Hepatocyte (in vitro differentiated cells): ENCODE measurements around the gene PITPNB. TPM values are rescaled to one million over a fixed set of nuclear protein-coding genes. Genes with fewer than 3 reads are reported as not detected.

Experiments used
- DNase-seq: peaks from one replicate; pipeline ENCODE4 v3.0.0-alpha.2; 2016; ENCODE audit warnings: low spot score
- H2AFZ ChIP-seq: fragments of 200-600 bp; sonication (generic); 2 replicates; pipeline ENCODE4 v1.6.0; 2016; ENCODE audit warnings: antibody characterized with exemption, mild to moderate bottlenecking
- H3K27ac ChIP-seq: fragments of 200-600 bp; sonication (generic); 2 replicates; pipeline ENCODE4 v1.5.1; 2016; ENCODE audit warnings: mild to moderate bottlenecking
- H3K27me3 ChIP-seq: fragments of 200-600 bp; sonication (generic); 2 replicates; pipeline ENCODE4 v1.6.1; 2016
- H3K36me3 ChIP-seq: fragments of 200-600 bp; sonication (generic); replicated peaks from 2 replicates; pipeline ENCODE4 v1.5.1; 2016; ENCODE audit warnings: low read depth; ENCODE audit not compliant: insufficient read depth
- H3K4me1 ChIP-seq: fragments of 200-600 bp; sonication (generic); 2 replicates; pipeline ENCODE4 v1.5.1; 2016; ENCODE audit warnings: mild to moderate bottlenecking, moderate library complexity; ENCODE audit not compliant: insufficient read depth
- H3K4me2 ChIP-seq: fragments of 200-600 bp; sonication (generic); 2 replicates; pipeline ENCODE4 v1.6.0; 2016
- H3K4me3 ChIP-seq: fragments of 200-600 bp; sonication (generic); 2 replicates; pipeline ENCODE4 v1.5.1; 2016; ENCODE audit warnings: mild to moderate bottlenecking
- H3K79me2 ChIP-seq: fragments of 200-600 bp; sonication (generic); 2 replicates; pipeline ENCODE4 v1.6.0; 2017; ENCODE audit warnings: mild to moderate bottlenecking
- H3K9me2 ChIP-seq: fragments of 200-600 bp; sonication (generic); replicated peaks from 2 replicates; pipeline ENCODE4 v1.6.0; 2017; ENCODE audit warnings: mild to moderate bottlenecking; ENCODE audit not compliant: insufficient read depth
- H3K9me3 ChIP-seq: fragments of 200-600 bp; sonication (generic); 2 replicates; pipeline ENCODE4 v1.5.1; 2016; ENCODE audit warnings: low read depth, mild to moderate bottlenecking
- H4K20me1 ChIP-seq: fragments of 200-600 bp; sonication (generic); 2 replicates; pipeline ENCODE4 v1.6.0; 2016; ENCODE audit warnings: mild to moderate bottlenecking; ENCODE audit not compliant: insufficient read depth, poor library complexity, severe bottlenecking
- EZH2 ChIP-seq: fragments of 200-600 bp; sonication (generic); IDR thresholded peaks from 2 replicates; pipeline ENCODE4 v1.6.1; 2016; ENCODE audit warnings: antibody characterized with exemption, mild to moderate bottlenecking, borderline replicate concordance
- EZH2phosphoT487 ChIP-seq: fragments of 200-600 bp; sonication (generic); IDR thresholded peaks from one replicate; pipeline ENCODE4 v1.6.1; 2018; ENCODE audit warnings: antibody characterized with exemption, mild to moderate bottlenecking, low read depth, moderate library complexity; ENCODE audit not compliant: unreplicated experiment, severe bottlenecking
- WGBS: methylation state at CpG from one replicate; pipeline ENCODE4 v1.1.6; 2016; ENCODE audit warnings: low lambda C conversion rate; ENCODE audit errors: missing lambda C conversion rate; 5-methylcytosine and 5-hydroxymethylcytosine counted together
- polyA plus RNA-seq: library from polyadenylated mRNA; unstranded; fragments of >200 nt; fragmentation: Nextera tagmentation; extraction: Ambion mirVana; gene quantifications from 2 replicates; pipeline ENCODE4 v1.2.1, GENCODE V29; 2016
- total RNA-seq: library from RNA; depleted of rRNA; stranded (reverse); fragments of >200 nt; gene quantifications from 2 replicates; pipeline ENCODE4 v1.2.3, GENCODE V29; 2014
- TF ChIP-seq, protein P1 (sequence below): fragments of 200-600 bp; sonication (generic); IDR thresholded peaks from 2 replicates; pipeline ENCODE4 v1.5.1; 2016; ENCODE audit warnings: antibody characterized with exemption, mild to moderate bottlenecking; ENCODE audit not compliant: poor library complexity

PITPNB gene
- total and polyA plus RNA-seq, 2 experiments from 2014 or later, result 38.7 to 49.3 TPM

DNA sequence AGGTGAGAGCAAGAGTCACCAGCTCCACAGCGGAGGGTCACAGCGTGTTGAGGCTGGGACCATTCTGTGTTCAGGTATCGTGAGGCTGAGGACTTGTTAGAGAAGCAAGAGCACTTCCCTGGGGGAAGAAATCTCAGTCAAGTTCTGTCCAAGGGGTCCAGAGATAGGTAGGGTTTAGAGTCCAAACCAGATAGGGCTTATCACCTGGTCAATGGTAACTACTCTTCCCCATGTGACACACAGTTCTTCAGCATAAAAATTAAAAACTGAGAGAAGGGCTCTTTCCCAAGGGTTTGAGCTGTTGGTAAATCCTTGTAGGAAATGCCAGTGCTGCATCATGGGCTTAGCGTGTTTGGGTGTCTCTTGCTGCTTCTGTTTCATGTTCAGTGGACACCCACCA lies 62.7 kb downstream of the PITPNB start:
- DNase-seq, result no peak
- 97% methylated on average over 4 of the region's 4 CpGs for WGBS
- Histone ChIP-seq H3K4me1 (peaks cover 38% of the 10 kb centered on the region), H3K79me2 (no peaks in the 10 kb centered on the region), H3K36me3 (no peaks in the 10 kb centered on the region), H3K9me3 (no peaks in the 10 kb centered on the region), H4K20me1 (no peaks in the 10 kb centered on the region), H2AFZ (no peak overlapping the region), H3K27ac (peak overlapping the region; percentile 69), H3K4me2 (no peak overlapping the region), H3K27me3 (no peaks in the 10 kb centered on the region), H3K4me3 (no peak overlapping the region), H3K9me2 (no peaks in the 10 kb centered on the region)
- TF ChIP-seq, protein P1, sequence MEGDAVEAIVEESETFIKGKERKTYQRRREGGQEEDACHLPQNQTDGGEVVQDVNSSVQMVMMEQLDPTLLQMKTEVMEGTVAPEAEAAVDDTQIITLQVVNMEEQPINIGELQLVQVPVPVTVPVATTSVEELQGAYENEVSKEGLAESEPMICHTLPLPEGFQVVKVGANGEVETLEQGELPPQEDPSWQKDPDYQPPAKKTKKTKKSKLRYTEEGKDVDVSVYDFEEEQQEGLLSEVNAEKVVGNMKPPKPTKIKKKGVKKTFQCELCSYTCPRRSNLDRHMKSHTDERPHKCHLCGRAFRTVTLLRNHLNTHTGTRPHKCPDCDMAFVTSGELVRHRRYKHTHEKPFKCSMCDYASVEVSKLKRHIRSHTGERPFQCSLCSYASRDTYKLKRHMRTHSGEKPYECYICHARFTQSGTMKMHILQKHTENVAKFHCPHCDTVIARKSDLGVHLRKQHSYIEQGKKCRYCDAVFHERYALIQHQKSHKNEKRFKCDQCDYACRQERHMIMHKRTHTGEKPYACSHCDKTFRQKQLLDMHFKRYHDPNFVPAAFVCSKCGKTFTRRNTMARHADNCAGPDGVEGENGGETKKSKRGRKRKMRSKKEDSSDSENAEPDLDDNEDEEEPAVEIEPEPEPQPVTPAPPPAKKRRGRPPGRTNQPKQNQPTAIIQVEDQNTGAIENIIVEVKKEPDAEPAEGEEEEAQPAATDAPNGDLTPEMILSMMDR, result no peak
- TF ChIP-seq EZH2phosphoT487, result no peak
- TF ChIP-seq EZH2, result no peak

DNA sequence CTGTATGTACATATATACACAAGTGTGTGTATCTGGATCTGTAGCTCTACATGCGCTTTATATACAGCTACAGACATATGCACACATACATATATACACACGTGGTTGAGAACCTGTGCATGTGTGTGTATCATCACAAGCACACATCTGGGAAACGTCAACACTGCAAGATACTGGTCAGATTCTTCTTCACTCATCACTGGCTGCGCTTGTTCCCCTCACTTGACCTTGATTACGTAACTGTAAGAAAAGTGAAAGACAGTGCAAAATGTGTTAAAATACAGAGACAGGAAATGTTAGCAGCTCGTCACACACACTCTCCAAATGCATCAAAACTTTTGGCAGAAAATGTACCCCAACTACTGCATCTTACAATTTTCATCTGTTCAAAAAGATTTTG lies 65.6 kb downstream of the PITPNB start:
- no peak overlapping the region for H2AFZ ChIP-seq
- no peaks in the 10 kb centered on the region for H3K27me3 ChIP-seq
- no peaks in the 10 kb centered on the region for H3K9me2 ChIP-seq
- H3K79me2 ChIP-seq, result peaks cover 4% of the 10 kb centered on the region
- TF ChIP-seq, protein P1, result no peak
- no peak for TF ChIP-seq EZH2phosphoT487
- no peak for TF ChIP-seq EZH2
- H3K4me1 ChIP-seq, result peaks cover 32% of the 10 kb centered on the region
- no peaks in the 10 kb centered on the region for H4K20me1 ChIP-seq
- H3K4me3 ChIP-seq, result no peak overlapping the region
- 80% methylated on average over 6 of the region's 6 CpGs for WGBS
- H3K4me2 ChIP-seq, result no peak overlapping the region
- no peak overlapping the region for H3K27ac ChIP-seq
- H3K9me3 ChIP-seq, result no peaks in the 10 kb centered on the region
- no peak for DNase-seq
- H3K36me3 ChIP-seq, result no peaks in the 10 kb centered on the region

DNA sequence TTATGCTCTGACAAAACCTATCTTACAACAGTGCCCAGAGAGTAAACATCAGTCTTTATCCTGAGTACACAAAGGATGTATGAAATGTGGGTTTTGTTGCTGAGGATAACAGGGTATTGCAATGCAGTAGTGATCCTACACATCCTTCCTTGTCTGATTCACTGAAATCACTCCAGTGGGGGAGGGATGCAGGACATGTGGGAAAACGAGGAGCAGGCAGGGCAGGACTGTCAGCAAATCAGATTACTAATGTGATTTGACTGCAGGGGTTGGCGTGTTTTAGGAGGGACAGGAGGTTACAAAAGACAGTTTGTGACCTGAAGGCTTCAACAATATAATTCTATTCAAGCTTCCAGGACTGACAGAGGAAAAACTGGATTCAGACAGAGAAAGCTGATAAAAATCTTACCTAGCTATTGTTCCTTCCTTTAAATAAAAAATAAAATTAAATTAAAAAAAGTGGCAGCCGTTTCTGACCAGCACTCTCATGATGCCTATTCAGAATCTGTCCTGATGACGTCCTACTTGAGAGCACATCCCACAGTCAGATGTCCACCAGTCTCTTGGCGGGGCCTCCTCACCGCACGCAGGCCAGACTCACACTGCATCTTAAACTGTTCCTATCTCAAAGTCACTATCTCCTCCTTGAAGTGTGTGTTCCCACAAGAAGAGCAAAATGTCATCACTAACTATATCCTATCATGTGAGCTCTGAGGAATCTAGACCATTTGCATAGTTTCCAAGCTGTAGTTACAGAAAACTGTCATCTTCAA lies 66.9 kb downstream of the PITPNB start:
- WGBS, result 75% methylated on average over 7 of the region's 7 CpGs
- H3K36me3 ChIP-seq, result no peaks in the 10 kb centered on the region

More for the DNA sequence above, 66.9 kb downstream of the PITPNB start:
- no peak overlapping the region for H3K4me3 ChIP-seq
- DNase-seq, result no peak
- H3K79me2 ChIP-seq, result peaks cover 4% of the 10 kb centered on the region
- H3K27ac ChIP-seq, result peak overlapping the region; percentile 42
- TF ChIP-seq EZH2phosphoT487 (no peak), EZH2 (no peak)
- TF ChIP-seq, protein P1, result no peak
- H3K9me3 ChIP-seq, result no peaks in the 10 kb centered on the region
- H4K20me1 ChIP-seq, result no peaks in the 10 kb centered on the region
- no peak overlapping the region for H3K4me2 ChIP-seq
- H3K27me3 ChIP-seq, result no peaks in the 10 kb centered on the region
- peaks cover 23% of the 10 kb centered on the region for H3K4me1 ChIP-seq
- no peaks in the 10 kb centered on the region for H3K9me2 ChIP-seq
- H2AFZ ChIP-seq, result no peak overlapping the region
